Activated gamma-delta T cell treated with Interleukin-2 at 50 U/mL for 16 hours (primary cell): ENCODE data around the gene LINGO1.
A peak's percentile ranks its signal among the peaks of the same experiment; 100 is the strongest.

Experiments used
- DNase-seq: peaks from one replicate; pipeline ENCODE4 v3.0.0-alpha.2; 2020

The LINGO1 gene

DNA sequence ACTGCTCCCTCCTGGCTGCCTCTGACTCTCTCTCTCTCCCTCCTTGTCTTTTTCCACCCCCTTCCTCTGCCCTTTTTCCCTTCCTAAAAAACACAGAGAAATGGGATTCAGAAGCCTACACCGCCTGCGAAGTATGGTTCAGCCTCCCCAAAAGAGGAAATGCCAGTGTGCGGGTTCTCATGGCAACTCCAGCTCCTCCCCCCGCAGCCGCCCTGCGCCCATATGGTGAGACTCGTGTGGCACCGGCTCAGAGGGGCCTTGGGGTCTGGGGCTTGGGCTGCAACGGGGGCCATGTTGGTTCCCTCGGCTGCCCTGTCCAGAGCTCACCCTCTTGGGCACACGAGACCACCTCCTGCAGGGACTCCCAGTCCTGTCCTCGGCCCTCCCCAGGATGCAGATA is 23.6 kb upstream of the LINGO1 start:
- DNase-seq = no peak

DNA sequence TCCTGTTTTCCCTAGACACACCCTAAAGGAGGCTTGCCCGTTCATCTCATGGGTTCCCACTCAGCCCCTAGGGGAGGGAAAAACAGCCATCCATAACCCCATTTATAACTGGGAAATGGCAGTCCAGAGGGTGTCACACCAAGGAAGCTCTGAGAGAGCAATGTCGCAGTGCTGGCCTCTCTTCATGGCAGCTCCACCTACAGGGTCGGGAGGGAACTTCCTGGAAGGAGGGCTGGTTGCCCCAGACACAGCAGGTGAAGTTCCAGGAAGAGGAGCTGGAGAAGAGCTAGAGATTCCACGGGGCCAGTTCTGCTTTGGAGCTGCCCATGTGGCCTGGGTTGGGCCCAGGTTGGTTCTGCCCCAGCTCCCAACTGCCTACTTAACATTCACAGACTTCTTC is 22.3 kb upstream of the LINGO1 start:
- no peak for DNase-seq

DNA sequence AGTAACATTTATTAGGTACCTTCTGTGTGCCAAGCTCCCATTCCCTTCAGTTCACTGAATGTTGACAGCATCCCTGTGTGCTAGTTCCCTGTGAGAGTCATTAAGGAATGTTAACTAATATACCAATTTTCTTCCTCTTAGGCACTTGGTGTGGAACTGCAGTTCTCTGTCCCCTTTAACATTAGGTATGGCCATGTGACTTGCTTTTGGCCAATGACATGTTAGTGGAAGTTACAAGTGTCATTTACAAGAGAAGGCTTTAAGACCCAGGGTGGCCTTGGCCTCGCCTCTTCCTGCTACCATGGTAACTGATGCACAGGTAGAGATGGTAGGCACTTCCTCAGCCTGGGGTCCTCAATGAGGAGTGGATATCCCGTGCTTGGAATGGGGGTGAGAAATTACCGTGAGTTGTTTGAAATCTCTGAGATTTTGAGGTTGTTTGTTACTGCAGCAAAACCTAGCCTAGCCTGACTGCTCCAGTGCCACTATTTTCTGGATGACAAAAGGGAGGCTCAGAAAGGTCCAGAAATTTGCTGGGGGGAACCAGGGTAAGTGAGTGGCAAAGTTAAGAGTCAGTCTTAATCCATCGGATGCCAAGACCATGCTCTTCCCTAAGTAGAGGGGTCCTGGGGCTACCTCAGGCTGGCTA is 21.2 kb upstream of the LINGO1 start:
- DNase-seq = no peak

DNA sequence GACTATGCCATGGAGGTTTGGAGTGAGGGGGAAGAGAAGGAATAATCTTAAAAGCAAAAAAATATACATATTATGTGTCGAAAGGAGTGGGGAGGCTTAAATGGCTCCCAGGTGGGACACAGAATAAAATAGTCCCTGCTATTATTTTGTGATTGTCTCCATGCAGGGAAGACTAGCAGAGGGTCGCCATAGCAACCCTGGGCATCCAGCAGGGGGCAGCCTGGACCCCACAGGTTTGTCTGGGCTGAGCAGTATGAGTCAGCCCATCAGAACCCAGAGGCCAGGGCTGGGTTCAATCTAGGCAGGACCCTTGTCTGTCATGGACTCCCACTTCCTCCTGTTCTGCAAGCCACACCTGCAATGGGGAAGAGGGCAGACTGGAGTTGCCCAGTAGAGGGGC is 17.6 kb upstream of the LINGO1 start:
- DNase-seq = no peak

DNA sequence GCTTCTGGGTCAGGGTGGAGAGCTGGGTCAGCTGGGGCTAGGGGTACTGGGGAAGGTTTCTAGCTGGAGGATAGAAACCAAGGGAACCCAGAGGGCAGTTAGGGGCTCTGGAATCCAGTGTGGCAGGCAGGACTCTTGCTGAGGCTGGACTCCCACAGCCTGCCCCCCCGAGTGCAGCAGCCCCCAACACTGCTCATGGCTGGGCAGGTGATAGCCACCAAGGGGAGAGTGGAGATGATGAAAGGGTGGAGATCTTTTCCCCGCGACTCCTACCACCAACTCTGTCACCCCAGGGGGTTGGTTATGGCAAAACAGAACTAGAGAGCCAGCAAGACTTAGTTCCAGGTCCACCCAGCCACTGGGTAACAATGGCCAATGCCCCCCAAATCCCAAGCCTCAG is 16.9 kb upstream of the LINGO1 start:
- no peak for DNase-seq

DNA sequence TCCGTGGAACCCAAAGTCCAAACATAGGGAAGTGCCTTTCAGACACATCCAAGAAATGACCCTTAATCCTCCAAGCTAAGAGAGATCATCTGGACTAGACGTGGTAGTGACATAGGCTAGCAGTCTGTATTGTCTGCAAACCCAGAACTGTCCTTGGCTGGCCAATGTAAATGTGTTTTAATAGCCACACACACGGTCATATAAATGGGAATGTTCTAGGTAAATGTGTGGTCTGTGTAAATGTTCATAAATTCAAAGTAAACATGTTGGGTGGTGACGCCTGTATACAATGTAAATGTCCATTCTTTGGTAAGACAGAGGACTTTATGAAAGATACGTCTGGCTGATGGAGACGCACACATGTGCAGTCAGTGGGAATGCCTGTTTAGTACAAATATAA is 16.3 kb upstream of the LINGO1 start:
- no peak for DNase-seq

DNA sequence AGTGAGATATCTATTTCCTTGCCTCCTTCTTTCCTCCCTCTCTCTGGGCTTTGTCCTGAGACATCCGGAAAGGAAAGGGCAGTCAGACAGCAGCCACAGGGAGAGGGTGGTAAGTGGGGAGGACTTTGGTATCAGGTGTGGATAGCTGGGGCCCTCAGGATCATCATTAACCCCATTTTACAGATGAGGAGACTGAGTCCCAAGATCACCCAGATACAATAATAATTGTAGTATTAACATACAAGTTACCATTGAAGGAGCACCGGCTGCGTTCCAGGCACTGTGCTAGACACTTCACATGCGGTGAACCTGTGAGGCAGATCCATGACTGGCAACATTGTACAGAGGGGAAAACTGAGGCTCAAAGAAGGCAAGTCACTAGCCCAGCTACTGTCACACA is 15.2 kb upstream of the LINGO1 start:
- DNase-seq = no peak

DNA sequence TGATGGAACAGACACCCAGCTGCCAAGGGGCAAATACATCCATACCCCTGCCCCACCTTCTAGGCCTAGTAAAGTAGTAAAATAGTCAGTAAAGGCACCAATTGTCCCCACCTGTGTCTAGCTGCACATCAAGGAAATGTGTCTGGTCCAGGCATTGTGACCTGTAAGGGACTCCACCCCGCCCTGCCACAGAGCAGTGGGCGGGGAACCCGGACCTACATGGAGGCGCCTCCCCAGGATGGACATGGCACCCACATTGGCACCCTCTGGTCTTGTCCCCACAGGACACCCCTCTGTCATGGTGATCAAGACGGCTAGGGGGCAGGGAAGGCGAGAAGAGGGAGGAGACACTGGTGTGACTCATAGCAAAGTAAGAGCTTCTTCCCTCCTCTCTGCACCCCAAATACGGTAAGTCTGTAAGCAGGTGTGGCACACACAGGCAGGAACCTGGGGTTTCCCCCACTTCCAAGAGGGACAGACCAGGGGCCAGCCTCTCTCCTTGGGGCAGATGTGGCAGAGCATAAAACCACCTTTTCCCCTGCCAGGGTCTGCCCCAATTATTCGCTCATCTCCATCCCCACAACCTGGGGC is 13.5 kb upstream of the LINGO1 start:
- DNase-seq = no peak

DNA sequence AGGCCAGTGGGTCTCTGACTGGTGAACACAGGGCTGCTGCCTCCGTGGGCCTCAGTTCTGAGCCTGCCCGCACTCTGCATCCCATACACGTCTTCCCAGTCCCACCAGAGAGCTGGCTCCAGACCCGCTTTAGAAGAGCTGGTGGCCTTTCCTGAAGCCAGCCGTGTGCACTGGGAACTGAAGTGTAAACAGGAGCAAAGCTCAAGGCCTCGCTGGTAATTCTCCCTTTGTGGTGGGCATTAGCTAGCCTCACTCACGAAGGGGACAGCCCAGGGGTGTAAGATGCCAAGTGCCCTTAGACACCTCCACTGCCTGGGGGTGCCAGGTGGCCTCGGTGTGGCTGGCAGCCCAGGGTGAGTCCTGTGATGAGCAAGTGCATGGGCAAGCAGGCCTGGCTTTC is 12.9 kb upstream of the LINGO1 start:
- no peak for DNase-seq

DNA sequence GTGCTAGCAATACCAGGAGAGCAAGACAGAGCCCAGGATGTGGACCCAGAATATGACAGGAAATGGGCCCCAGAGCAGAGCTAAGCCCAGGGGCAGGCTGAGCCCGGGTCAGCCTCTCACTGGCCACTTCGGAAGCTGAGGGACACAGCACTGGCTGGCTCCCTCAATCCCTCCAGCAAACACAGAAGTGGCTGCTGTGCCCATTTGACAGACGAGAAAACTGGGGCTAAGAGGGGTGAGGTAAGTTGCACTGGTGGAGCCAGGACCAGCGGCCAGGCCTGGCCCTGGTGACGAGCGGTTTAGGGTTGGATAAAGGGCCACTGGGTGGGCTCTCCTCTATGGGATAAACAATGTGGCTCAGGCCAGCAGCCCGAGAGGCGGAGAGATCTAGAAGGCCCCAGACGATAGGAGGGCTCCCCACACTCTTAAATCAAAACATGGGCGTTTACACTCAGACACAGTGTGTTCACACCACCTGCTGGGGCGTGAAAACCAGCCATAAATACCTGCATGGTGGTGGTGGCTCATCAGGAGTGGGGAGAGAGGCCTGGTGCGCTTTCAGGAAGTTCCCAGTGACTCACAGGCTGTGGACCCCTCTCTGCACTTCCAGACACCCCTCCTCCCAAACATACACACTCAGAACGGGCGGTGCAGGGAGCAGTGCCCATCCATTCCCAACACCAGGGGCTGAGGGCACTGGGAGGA is 12.0 kb upstream of the LINGO1 start:
- no peak for DNase-seq

DNA sequence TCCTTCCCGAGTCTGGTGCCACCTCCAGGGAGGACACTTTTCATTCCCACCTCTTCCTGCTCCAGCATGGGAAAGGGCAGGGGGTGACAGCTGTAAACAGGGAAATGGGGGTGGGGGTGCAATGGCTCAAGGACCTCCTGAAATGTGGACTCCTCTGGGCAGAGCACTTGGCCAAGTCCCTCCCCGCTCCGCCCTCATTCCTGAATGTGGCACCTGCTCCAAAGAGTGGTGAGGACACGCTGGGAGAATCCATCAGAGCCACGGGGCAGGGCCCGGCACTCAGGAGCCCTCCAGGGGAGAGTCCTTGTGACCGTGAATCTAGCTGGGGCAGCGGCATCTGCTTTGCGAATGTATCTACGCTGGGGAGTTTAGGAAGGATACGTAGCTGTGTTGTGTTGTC is 11.1 kb upstream of the LINGO1 start:
- no peak for DNase-seq

DNA sequence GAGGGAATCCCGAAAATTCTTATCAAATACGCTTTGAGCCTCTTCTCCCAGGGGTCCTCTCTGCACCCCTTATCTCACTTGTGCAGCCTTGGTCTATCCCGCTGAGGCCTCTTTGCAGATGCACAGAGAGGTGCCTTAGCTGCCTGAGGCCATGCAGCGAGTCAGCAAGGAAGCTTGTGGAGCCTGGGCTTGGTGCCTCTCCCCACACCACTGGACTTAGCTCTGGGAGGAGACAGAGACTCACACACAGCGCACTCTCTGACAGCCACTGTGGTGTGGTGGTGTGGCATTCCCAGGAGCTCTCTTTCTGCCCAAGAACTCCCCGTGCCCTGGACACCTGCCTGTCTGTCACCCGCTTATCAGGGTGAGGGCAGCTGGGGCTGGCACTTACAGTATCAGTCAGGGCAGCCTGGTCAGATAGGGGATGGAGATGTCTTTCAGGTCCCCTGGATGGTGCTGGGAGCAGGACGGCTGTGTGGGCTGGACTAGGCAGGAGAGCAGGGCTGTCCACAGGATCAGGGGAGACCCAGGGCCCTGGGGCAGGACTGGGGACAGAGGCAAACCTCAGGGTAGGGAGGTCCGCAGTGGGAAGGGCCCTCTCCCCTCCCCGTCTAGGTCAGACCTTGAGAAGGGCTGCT is 10.2 kb upstream of the LINGO1 start:
- no peak for DNase-seq

DNA sequence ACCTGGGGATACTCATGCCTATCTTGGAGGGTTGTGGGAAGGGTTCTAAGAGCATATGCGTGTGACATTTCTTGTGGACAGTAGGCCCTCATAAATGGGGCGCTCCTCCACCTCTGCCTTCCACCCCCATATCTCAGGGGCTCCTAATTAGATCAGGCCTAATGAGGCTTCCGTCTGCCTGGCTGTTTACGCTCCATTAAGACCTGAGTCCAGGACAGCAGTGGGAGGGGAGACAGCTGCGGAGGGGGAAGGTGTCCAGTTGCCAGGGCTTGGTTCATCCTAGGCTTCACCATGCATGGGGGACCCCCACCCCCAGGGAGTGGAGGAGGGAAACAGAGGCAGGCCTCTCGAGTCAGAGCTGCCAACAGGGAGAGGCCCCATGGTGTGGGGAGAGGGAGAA is 9.3 kb upstream of the LINGO1 start:
- no peak for DNase-seq

DNA sequence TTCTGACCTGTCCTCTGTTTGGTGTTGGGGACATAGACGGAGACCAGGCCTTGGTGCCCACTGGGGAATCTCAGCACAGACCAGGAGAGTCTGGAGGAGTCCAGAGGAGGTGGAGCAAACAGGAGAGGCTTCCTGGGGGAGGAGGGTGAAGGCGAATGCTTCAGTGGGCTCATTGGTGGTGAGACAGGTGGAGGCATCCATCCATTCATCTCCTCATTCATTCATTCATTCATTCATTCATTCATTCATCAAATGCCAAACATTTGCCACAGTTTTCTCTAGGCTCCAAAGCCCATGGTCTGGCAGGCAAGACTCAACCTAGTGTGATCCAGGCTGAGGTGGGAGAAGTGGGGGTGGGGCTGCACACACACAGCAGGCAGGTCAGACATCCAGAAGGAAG is 7.9 kb upstream of the LINGO1 start:
- no peak for DNase-seq

DNA sequence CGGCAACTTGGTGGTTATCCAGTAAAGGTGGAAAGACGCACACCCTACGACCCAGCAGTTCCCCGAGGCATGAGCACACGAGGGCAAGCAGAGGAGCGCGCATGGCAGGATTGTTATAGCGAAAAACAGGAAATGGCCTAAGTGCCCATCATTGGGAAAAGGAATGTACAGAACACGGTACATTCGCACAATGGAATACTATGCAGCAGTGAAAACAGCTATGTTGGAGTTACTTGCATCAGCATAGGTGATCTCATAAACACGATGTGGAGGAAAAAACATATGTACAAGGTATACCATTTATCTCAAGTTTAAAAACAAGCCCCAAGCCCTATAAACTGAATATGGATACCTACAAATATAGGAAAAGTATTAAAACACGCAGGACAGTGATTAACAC is 6.7 kb upstream of the LINGO1 start:
- no peak for DNase-seq

DNA sequence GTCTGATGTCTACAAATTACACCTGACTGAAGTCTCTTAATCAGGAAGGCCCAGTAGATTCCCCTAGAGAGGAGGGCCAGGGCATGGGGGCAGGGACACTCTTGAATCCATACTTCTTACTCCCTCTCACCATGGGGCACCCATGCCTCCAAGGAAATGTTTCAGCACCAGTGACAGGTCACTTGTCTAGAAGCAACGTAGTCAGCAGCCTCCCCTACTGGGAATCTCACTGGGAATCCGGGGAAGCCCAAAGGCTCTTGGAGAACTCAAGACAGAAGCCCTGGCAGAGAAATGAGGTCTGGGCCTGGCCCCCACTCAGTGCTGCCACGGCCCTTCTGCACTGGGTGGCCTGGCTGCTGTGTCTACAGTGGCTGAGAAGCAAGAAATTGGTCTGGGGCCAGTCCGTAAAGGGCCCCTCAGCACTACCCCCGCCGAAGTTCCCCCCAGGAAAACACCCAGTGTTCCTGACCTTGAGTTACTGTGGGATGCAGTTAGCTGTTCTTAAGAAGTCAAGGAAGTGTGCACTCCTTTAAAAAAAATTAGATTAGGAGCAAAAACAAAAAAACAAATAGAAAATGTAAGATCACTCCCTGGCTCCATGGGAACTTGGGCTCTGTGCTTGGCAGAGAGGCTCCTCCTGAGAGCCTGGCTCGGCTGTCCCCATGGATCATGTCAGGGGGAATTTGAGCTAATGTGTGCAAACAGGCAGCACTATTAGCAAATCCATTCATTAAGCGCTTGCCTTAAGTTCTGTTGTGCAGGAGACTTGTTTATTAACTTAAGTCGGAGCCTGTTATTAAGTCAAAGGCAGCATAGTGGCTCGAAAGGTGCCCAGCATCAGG is 5.4 kb upstream of the LINGO1 start:
- no peak for DNase-seq

DNA sequence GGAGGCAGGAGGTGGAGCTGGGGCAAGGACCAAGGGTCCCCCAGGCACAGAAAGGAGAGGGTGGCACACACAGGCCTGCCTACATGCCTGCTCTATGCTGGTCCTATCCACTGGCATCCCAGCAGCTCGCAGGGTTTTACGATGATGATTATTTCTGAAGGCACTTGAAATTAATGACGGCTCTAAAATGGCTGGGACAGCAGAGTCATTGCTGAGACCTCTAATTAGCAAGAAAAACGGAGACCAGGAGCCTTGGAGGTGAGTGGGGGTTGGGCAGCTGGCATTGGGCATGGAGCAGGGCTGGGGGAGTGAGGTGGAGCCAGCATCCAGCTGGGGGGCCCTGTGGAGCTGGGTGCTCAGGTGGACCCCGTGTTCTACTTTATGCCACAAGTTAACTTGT is 3.5 kb upstream of the LINGO1 start:
- DNase-seq = no peak

DNA sequence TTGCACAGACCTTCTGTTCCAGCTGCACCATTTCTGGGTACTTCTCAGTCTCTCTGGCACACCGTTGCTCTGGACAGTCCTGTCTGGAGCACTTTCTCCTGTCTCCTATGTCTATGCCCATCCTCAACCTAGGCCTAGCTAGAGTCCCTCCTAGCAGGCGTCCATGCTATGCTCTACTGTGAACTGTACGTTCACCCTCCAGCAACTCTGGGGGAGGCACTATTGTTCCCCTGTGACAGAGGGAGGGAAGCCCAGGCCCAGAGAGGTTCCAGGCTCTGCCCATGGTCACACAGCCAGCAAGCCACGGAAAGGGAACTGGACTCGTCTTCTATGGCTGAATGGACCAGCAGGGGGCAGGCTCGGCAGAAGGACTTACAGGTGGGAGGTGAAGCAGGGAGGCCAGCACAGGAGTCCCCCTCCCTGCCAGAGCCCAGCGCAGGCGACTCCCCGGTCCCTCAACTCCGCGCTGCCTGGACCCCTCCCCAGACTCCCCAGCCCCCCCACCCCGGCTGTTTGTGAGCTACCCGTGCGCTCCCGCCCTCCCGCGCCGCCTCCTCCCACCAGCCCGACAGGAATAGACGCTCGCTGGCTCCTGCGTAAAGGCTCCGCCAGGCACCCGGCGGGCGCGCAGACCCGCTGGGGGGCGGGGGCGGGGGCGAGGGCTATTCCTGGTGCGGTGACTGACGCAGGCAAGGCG is 1.7 kb upstream of the LINGO1 start:
- peak; percentile 32 for DNase-seq

DNA sequence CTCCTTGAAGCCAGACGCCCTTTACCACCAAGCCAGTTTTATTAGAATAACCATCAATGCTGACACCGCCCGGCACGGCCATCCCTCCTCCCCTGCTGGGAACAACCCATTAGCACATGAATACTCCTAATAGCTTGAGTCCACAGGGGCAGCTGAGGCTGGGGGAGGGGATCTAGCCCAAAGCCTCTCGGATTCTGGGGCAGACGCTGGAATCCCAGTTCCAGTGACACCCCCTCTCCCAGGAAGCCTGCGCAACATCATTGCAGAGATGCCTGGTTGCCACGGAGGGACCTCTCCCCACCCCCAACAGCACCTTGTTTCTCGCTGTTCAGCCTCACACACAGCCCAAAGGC is 1.2 kb upstream of the LINGO1 start:
- DNase-seq = no peak

DNA sequence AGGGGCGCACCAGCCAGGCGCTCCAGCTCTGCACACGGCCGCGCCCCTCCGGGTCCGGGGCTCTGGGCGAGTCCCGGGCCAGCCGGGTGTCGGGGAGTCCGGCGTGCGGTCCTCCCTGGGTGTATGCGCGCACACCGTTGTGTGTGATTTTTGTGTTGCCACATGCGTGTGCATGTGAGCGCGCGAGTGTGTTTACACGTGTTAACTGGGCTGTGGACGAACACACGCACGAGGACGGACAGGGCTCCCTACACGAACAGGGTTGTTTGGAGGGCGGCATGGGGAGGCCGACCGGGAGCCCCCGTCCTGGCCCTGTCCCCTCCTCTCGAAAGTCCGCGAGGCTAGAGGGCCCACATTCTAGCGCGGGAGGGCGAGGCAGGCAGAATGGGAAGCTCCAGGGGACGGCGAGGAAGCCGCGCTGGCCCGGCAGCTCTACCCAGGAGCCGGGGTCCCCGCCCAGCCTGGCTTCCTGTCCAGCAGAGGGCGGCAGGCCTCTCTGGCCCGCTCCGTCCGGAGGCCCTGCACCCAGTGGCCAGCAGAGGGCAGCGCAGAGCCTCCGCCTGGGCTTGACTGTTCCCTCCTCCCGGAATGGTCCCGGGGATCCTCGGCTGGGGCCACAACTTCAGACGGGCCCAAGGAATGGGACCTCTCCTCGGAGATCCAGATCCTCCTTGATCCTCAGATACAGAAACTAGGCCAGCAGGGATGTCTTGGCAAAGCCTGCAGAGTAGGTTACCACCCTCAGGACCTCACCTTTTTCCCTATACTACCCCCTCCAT is 611 bp upstream of the LINGO1 start:
- DNase-seq = peak; percentile 31

DNA sequence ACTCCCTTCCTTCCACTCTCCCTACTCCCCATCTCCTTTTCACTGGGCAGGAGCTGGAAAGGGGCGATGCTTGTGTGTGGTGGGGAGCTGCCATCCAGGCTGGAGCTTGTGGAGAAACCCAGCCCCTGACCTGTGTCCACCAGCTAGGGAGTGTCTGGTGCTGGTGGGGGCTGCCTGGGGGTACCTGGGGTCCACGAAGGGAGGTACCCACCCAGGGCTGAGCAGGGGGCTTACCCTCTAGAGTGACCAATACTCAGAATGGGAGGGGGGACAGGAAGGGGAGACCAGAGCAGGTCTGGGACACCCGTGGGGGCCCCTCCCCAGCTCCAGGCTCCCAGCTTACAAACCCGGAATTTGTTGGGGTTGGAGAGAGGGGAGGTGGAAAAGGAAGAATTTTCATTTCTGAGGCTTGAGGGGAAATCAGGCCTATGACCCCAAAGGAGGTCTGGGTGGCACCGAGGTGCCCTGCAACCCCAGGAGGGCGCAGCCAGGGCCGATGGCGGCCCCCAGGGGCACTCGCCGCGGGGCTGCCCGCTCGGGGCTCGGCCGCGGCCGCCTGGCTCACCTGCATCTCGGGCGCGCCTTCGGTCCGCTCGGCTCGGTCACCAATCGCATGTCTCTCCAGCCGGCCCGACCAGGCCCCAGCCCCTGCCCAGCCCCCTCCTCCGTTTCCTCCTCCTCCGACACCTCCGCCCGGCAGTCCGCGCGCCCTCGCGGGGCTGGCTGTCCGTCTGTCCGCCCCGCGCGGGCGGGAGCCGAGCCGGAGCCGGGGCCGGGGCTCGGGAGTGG is 773 bp downstream of the LINGO1 start:
- DNase-seq = no peak
